Lower leg skin (tissue), 4 donors: ENCODE data around the gene EI24. TPM values are rescaled to one million over a fixed set of nuclear protein-coding genes. Genes with fewer than 3 reads are reported as not detected.

Experiments
- DNase-seq, 2 donors: peaks; one replicate each; pipeline ENCODE4 v3.0.0-alpha.2; 2019; ENCODE audit warnings: low spot score in 2 of 2
- H3K4me3 ChIP-seq: fragments of 200-600 bp; sonication (generic); 2 replicates; pipeline ENCODE4 v1.5.1; 2017; ENCODE audit warnings: mild to moderate bottlenecking, low read depth; ENCODE audit not compliant: poor library complexity, severe bottlenecking
- CTCF ChIP-seq, 3 donors: fragments of 450-650 bp; IDR thresholded peaks; one replicate each; pipeline ENCODE4 v1.5.1; 2016; ENCODE audit warnings: antibody characterized with exemption in 3 of 3, mild to moderate bottlenecking in 3 of 3, moderate library complexity in 2 of 3
- POLR2A ChIP-seq, 2 donors: fragments of 450-650 bp; IDR thresholded peaks; one replicate each; pipeline ENCODE4 v1.6.1; 2016 to 2017; ENCODE audit warnings: antibody characterized with exemption in 2 of 2, mild to moderate bottlenecking in 1 of 2, moderate library complexity in 1 of 2
- WGBS, 2 donors: methylation state at CpG; one replicate each; pipeline ENCODE4 v1.1.5; 2018; 5-methylcytosine and 5-hydroxymethylcytosine counted together
- intact Hi-C: fragments of 100-400 bp; cut with DNase I; formaldehyde crosslinking; loops from one replicate; pipeline ENCODE4 v1.15.0; 2023; ENCODE audit warnings: low total_unique reads
- total RNA-seq, 4 donors: library from RNA; depleted of rRNA; stranded (reverse); fragments of >200 nt; gene quantifications; one replicate each; pipeline ENCODE4 v1.1.0, GENCODE V29; 2016

Gene EI24
- total RNA-seq, 4 donors from 2014 or later = 66.4 to 99.5 (median 90.6) TPM

- intact Hi-C loops = no loop called here
- no peak for TF ChIP-seq CTCF (IDR thresholded peaks at IDR 0.05)
- TF ChIP-seq POLR2A (IDR thresholded peaks at IDR 0.05) = no peak
- no peak overlapping the region for H3K4me3 ChIP-seq
- DNase-seq = no peak
These were observed 26.6 kb upstream of the EI24 start for GRCh38 chr11:125542709-125543108.

DNA sequence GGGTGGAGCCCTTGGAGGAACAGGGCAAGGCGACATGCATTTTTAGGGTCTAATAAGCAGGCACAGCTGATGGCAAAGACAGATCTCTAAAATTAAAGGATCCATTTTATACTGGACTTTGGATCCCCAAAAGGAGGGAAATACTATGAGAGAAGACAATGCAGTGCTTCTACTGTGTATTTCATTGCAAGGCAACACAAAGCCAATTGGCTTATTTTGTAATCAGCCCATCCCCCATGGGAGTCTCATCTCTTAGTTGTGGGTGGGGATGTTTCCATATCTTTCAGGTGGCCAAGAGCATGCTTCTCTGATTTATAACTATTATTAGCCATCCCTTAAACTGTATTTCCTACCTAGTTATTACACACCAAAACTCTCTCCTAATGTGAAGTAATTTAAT is 18.5 kb upstream of the EI24 start:
- no peak for TF ChIP-seq CTCF (IDR thresholded peaks at IDR 0.05)
- TF ChIP-seq POLR2A (IDR thresholded peaks at IDR 0.05) = no peak
- no peak for DNase-seq
- intact Hi-C loops = no loop called here
- no peak overlapping the region for H3K4me3 ChIP-seq
- WGBS, 2 donors = 91 to 93% methylated on average over 1 of the region's 1 CpG

GRCh38 chr11:125551835-125552342 is 17.4 kb upstream of the EI24 start:
- 23 to 33% methylated on average over 1 of the region's 1 CpG for WGBS, 2 donors
- no peak for TF ChIP-seq POLR2A (IDR thresholded peaks at IDR 0.05)
- no peak for TF ChIP-seq CTCF (IDR thresholded peaks at IDR 0.05)
- H3K4me3 ChIP-seq = no peak overlapping the region
- intact Hi-C loops = no loop called here
- no peak for DNase-seq

- no peak for TF ChIP-seq CTCF (IDR thresholded peaks at IDR 0.05)
- no peak for TF ChIP-seq POLR2A (IDR thresholded peaks at IDR 0.05)
- WGBS, 2 donors = 93 to 94% methylated on average over 2 of the region's 2 CpGs
- no peak for DNase-seq
- no peak overlapping the region for H3K4me3 ChIP-seq
- intact Hi-C loops = no loop called here
These were observed 16.4 kb upstream of the EI24 start for GRCh38 chr11:125552927-125553326.

DNA sequence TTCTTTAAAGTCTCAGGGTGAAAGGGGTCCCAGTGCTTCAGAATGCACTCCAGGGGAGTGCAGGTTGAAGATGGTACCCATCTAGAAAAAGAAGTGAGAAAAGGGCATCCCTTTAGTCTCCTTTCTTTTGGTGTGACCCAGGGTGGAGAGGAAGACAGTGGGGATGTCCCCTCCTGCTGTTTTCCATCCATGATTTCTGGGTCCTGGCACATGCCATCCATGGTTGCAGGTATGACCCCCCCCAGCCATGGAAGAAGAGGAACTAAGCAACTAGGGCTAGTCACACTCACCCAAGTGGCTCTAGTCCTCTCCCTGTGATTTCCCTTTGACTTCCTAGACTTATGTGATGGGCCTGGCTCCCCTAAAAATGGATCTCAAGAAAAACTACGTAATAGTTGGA is 15.9 kb upstream of the EI24 start:
- intact Hi-C loops = no loop called here
- H3K4me3 ChIP-seq = no peak overlapping the region
- no peak for TF ChIP-seq CTCF (IDR thresholded peaks at IDR 0.05)
- TF ChIP-seq POLR2A (IDR thresholded peaks at IDR 0.05) = no peak
- 90 to 100% methylated on average over 1 of the region's 1 CpG for WGBS, 2 donors
- no peak for DNase-seq

DNA sequence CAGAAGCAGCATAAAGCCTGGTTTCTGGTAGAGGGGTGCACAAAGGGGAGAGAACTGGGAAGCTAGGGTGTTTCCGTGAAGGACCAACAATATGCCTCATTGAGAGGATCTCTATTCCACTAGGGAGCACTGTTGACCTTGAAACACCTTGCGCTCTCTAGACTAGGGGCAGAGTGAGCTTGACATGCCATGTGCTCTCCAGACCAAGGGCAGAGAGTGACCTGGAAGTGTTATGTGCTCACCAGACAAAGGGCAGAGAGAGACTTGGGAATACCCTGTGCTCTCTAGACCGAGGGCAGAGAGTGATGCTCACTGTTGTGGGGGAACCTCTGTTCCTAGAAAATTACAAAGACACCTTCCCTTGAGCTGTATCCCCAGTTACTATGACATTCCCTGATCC is 15.2 kb upstream of the EI24 start:
- intact Hi-C loops = no loop called here
- H3K4me3 ChIP-seq = no peak overlapping the region
- no peak for DNase-seq
- WGBS, 2 donors = 91 to 92% methylated on average over 3 of the region's 3 CpGs
- no peak for TF ChIP-seq CTCF (IDR thresholded peaks at IDR 0.05)
- no peak for TF ChIP-seq POLR2A (IDR thresholded peaks at IDR 0.05)
